GM18870 (cell line): ENCODE measurements around the gene OR14A16.

Experiments used
- ATAC-seq: cut with Tn5 transposase; IDR thresholded peaks from one replicate; pipeline ENCODE4 v1.9.1; 2021; ENCODE audit warnings: moderate library complexity; ENCODE audit not compliant: unreplicated experiment

Gene OR14A16

DNA sequence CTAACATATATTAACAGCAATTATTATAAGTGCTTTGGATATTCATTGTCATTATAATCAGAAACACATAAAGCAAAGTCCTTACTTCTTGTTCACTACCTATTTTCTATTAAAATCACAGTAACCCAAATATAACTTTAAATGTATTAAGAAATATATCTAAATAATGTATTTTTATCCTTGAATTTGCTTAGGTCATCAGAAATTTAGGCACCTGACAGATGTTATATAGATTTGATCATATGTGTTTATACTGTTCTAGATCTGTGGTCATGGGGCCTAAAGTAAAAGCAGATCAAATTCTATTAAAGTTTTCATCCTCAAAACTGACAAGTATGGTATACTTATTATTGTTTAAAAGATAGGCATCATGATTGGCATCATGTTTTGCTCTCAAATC lies 54.3 kb downstream of the OR14A16 start:
- ATAC-seq, result no peak
